G401 (cell line): Measurements from ENCODE around the gene AMBP. TPM values are rescaled to one million over a fixed set of nuclear protein-coding genes. Genes with fewer than 3 reads are reported as not detected.

Experiments used
- DNase-seq: peaks from one replicate; pipeline ENCODE4 v3.0.0-alpha.2; 2015; ENCODE audit warnings: low spot score
- in situ Hi-C: cut with HindIII; loops from 2 replicates; pipeline ENCODE4 v1.10.0; 2016; ENCODE audit warnings: low sequenced_read_pairs, mixed read lengths
- total RNA-seq: library from RNA; depleted of rRNA; stranded (reverse); fragments of >200 nt; shearing (Covaris generic); gene quantifications from 2 replicates; pipeline ENCODE4 v1.2.3, GENCODE V29; 2014

AMBP gene
- total RNA-seq, 1 experiment from 2014 or later, result not detected

DNA sequence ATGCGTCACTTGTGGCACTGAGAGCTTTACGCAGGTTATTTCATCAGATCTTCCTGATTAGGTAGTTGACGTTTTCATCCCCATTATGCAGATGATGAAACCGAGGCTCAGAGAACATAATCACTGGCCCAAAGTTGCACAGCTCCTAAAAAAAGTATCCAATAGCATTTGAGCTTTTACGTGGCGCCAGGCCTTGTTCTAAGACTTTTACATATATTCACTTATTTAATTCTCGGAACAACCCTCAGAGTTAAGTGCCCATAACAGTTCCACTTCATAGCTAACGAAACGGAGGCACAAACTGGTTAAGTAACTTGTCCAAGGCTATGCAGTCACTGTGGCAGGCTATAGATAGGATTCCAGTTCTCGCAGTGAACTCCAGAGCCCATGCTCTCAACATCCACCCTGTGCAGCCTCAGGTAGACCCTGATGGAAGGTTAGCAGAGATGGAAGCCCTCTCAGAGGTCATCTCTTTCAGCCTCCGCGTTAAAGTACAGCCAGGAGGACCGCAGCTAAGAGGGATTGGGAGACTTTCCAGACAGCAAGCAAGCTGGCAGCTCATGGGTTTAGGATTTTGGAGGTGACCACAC, 39.3 kb downstream of the AMBP start:
- in situ Hi-C loops, result no loop called here
- no peak for DNase-seq

DNA sequence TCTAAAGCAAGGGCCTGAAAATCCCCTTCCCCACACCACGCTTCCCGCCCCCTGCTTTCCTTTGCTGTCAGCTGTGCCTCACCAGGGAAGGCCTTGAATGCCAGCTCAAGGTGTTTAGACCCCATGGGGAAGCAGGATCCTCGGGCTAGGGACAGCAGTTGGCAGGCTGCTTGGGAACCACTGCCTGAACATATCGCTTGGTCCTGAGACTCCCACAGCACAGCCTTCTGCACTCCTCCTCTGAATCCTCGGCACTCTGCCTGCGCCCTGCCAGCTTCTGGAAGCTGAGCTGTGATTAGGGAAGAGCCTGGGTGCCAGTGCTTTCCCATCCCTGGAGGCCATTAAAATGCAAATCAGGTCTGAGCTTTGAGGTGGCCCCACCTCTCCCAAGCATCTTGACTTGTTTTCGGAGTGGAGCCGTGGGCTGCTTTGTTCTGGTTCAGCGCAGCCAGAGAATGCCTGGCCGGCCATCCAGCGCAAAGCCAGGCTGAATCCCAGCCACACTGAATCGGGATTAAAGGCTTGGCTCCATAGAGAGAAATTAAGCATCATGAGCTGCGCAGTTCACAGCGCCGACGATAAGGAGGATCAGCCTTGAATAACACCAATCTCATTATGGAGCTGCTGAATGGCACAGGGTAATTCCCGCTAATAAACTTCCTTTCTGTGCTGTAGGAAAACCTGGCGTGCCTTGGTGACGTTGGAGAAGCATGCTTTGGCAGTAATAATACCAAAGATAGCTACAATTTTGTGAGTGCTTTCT, 40.0 kb downstream of the AMBP start:
- in situ Hi-C loops, result no loop called here
- DNase-seq, result peak; percentile 81

DNA sequence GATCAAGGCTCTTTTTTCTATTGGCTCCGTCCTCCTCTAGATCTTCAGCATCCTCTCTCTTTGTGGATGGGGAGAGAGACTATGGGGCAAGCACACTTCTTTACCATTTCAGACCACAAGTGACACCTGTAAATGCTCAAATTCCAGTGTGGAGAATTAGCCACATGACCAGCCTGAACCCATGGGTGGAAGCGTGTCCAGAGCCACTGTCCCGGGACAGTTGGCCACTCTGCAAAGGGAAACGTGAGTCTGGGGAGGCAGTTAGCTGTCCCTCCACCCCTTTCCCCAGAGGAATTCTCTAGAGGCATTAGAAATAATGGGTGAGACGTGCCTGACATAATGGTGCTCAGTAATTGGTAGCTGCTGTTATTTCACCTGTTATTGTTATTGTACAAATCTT, 40.9 kb downstream of the AMBP start:
- in situ Hi-C loops, result no loop called here
- DNase-seq, result no peak

DNA sequence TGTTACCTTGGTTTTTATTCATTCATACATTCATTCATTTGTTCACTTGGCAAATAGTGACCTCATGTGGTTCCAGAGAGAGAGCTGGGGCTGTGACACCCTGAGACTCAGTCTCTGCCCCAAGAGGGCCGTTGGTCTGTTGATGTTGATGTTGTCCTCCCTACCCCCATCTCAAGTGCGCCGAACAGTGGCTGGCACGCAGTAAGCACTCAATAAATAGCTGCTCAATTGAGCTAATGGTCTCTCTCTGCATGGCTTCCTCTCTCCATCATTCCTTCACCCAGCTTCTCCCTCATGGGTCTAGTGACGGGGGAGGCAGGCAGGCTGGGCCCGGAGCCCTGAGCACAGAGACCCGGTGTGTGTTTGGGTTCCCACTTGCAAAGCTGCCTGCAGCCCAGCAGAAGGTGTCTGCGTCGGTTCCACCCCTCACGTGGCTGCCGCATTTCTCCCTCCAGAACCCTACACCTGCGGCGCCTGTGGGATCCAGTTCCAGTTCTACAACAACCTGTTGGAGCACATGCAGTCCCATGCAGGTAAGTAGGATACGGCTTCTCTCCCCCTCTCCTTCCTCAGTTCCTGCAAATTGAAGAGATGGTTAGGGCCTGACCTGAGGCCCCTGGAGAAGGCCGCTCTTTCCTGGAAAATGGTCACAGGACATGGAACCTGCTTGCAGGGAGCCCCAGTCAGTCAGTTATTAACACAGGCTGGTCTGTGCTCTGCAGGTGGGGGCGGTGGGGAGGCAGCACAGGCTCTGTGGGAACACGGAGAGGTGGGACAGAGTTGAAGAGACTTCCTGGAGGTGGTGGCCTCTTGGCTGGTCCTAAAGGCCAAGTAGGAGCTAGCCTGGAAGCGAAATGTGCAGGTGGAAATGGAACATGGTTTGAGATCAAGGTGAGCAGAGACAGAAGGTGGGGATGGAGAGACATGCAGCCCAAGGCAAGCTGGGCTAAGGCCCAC, 42.0 kb downstream of the AMBP start:
- in situ Hi-C loops, result no loop called here
- DNase-seq, result no peak

DNA sequence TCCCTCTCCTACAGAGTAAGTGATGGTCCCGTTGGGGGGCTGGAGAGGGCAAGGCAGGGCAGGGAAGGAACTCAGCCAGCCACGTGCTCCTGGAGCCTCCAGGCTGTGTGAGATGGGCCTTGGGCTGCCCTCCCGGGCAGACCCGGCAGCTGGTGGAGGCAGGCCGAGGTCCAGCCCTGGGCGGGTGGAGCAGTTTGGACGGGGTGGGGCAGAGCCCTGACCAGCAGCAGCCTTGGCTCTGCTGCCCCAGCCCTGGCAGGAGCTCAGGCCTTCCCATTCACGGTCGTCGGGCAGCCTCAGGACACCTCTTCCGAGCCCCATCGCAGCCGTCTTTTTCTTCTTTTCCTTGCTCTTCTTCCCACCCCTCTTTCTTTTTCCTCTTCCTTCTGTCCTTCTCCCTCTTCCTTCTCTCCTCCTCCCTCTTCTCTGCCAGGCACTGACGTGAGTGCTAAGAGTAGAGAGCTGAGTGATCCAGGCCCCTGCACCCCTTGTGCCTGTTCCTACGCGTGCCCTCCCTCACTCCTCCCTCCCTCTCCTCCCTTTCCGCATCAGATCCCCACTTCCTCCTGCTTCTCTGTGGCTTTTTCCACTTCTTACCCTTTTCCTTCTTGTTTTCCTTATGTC, 42.8 kb downstream of the AMBP start:
- in situ Hi-C loops, result no loop called here
- DNase-seq, result peak; percentile 35

DNA sequence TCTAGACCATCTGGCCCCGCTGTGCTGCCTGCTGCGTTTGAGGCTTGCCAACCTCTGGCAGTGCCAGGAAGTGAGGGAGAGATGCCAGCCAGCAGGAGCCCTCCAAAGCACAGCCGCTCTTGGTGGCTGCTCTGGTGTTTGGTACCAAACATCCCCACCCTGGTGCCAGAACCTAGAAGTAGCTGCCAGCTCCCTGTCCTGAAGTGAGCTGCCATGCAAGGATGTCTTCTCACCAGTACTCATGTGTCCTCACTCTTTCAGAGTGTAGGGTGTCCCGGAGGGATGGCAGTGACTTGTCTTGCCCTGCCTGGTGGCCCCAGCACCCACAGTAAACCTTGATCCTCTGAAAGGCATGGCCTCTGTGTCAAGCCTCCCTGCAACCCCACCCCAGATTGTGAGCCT, 43.4 kb downstream of the AMBP start:
- in situ Hi-C loops, result no loop called here
- peak; percentile 78 for DNase-seq

DNA sequence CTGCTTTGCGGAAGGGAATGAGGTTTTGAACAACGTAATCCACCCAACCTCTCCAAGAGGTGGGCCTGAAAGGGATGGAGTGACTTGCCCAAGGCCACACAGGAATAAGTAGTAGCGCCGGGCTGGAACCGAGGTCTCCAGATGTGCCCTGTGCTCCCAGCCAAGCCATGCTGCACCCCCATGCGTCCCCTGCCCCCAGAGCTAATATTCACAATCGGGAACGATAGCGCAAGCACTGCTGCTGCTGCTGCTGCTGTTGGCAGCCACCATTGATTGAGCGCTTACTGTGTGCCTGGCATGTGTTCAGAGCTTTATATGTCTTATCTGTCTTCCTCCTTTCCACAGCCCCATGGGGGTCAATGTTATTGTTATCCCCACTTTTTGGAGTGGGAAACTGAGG, 43.9 kb downstream of the AMBP start:
- peak; percentile 21 for DNase-seq
- in situ Hi-C loops, result no loop called here

DNA sequence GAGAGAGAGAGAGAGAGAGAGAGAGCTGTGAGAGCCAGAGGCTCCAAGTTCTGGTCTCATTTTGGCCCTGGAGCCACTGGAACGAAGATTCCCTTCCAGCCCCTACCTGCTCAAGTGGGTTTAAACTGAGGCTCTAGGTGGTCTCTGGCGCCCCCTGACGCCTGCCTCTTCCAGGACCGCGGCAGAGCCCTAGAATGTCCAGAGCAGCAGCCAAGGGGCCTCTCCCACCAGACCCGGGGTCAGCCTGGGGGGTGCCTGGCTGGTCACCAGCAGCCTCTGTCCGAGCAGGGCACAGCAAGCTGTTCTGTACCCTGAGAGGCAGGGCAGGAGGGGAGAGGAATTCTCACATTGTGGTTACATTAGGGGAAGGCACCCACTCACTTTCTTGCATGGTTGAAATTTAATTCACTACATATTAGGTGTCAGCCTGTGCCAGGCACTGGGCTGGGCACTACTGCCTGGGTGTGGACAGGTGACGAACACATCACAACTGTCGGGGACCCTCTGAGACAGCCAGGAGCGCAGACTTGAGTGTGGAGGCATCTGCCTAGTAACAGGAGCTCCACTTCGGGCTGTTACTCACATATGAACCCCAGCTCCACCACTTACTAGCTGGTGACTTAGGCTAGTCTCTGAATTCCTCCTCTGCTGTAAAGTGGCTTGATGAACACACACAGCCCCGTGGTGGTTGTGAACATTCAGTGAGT, 44.5 kb downstream of the AMBP start:
- in situ Hi-C loops, result no loop called here
- DNase-seq, result peak; percentile 32

DNA sequence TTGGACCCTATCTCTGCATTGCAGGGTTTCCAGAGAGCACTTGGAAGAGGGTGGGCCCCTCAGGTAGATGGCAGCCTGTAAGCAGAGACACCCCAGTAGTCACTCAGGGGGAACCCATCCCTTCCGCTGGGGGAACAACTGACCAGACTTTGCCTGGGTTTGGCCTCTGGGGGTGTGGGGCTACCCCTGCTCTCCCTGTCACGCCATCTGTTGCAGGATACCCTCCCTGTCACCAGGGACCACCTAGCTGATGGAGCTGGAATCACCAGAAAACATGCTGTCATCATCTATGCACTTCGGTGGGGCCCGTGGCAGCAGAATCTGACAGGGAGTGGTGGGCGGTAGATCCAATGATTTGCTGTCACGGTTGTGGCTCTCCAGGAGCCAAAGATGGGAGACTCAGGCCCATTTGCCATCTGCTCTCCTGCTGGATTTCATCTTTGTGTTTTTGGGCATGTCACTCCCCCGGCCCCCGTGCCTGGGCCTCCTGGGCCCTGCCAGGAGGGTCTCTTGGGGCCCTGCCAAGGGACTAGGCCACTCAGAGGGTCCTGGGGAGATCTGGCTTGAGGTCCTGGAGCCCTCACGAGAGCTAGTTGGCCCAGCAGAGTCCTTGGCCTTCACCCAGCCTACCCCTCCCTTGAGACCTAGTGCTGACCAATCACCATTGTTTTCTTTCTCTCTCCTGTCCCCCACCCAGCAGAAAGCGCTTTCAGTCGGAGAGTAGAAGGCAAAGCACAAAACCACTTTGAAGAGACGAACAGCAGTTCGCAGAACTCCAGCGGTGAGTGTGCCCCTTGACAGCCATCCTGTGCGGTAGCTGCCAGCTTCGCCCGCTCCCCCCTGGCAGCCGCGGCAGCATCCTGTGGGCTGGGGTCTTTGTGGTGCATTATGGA, 45.9 kb downstream of the AMBP start:
- no peak for DNase-seq
- in situ Hi-C loops, result no loop called here

DNA sequence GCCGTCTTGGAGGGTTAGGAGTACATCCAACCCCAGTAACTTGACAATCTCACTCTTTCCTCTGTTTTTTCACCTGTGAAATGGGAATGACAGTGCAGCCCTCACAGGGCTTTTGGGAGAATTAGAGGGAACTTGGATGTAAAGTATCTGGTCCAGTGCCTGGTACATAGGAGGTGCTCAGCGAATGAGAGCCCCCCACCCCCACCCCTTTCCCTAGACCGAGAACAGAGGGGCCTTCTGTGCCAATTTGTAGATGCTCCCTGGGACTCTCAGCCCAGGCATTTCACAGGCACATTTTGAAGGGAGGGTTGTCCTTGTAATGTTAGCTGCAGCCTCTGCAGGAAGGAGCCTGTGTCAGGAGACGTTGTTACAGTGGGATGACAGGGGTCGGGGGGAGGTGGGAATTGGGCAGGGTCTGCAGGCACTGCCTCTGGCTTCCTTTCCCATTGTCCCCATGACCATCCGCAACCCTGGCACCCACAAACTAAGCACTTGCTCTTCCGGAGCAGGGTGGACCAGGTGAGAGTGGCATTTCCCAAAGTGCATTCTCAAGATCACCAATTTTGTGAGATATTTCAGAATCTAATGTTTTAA, 47.0 kb downstream of the AMBP start:
- no peak for DNase-seq
- in situ Hi-C loops, result no loop called here

DNA sequence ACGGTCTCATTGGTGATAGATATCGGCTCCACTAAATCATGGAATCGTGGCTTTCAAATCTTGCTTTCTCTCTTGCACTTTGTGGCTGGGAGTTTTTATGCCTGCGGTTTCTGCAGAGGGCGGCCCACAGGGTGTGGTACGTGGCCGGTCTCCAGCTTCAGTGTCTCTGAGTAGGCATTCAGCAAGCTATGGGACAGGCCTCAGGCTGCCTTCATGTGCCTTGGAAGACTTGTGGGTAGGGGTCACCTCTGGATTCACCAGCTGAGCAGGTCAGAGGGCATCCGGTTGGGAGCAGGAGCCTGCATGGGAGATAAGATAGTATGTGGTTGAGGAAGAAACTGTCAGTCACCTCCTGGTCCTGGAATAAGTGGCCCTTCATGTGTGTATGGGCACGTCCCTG, 47.7 kb downstream of the AMBP start:
- DNase-seq, result no peak
- in situ Hi-C loops, result no loop called here

DNA sequence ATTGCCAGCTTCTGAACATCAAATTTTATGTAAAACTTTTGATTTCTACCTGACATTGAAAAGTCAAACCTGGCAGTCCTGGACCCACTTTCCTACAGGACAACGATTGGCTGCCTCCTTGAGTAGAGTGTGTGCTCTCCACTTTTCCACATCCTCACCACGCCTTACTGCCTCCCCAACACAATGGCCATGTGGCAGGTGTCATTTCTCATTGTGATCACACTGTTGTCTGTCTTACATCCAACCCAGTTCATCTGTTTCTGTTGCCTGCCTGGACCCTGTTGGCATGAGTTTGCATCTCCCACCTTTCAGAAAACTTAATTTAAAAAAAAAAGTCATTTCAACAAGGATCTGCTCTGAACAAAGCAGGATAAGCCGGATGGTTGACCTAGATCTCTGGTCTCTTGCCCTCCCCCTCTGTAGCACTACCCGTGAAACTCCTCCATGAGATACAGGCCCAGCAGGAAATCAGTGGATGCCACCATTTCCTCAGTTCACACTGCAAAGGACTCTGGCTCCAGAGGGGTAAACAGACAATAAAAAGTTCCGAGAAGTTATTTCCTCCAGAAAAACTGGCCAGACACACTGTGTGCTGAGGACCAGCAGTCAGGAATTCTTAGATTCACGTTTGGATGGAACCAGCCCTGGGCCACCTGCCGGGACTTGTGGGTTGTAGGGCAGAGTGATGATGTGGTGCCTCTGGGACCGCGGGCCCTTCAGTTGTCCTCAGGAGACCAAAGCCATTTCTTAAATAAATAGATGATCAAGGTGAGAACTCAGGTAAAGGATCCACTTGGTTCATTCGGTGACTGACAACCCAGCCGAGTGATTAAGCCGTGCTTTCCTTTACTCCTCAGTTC, 48.6 kb downstream of the AMBP start:
- in situ Hi-C loops, result no loop called here
- no peak for DNase-seq

DNA sequence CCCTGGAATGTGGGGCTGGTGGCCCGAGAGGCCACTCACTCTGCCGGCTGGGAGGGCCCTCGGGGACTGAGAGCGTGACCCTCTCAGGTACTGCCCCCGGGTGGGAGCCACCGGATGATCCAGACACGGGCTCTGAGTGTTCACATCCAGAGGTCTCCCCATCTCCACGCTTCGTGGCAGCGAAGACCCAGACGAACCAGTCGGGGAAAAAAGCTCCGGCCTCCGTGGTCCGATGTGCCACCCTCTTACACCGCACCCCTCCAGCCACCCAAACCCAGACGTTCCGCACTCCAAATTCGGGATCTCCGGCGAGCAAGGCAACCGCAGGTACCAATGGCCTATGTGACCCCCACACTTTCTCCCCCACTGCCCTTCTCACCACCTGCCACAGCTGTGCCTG, 49.5 kb downstream of the AMBP start:
- DNase-seq, result no peak
- in situ Hi-C loops, result no loop called here

DNA sequence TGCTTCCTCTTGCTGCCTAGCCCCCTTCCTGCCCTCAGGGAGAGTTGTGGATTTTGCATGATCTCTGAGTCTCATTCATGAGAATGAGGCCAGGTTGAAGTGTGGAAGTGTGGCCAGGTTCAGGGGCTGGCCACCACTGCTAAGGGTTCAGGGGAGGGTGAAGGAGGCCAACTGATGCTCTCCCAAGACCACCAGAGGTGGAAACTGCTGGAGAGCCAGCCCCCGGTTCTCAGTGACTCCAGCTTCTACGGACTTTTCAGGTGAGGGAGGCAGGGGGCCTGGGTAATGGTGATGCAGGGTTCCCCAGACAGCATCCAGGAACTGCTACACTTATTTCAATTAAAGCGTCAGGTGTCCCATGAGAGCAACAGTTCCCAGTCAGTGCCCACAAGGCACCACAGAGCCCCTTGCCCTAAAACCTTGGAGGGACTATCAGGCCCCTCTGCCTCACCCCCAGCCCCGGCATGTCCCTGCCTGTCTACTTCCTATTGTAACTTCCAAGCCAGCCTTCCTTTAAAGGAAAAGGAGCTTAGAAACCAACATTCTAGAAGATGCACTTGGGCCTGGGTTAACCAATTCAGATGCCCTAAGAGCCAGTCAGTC, 50.1 kb downstream of the AMBP start:
- in situ Hi-C loops, result no loop called here
- no peak for DNase-seq

DNA sequence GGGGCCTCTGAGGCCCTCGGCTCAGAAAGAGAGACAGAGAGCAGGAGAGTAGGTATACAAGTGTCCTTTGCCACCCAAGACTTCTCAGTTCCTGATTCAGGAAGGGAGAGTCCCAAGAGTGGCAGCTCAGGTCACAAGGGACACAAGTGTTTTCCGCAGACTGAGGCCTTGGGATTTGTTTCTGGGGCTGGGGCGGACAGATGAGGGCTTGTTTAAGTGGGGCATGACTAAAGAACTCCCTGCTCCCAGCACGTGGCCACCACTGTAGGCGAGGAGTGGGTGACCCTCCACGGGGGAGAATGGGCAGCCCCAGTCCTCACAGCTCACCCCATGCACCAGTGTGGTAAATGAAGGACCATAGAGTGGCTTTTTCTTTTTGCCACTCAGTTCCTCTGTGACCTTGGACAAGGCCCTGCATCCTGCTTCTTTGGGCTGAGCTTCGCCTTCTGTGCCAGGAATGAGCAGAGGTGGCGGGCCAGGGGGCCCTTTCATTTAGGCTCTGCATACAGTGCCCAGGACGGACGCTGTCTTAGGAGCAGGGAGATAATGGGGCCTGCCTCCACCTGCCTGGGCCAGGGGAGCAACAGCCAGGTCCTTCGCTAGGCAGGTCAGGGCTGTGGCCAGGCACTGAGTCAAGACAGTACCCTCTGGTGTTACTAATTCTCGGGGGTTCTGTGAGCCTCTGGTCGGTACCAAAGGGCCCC, 50.8 kb downstream of the AMBP start:
- in situ Hi-C loops, result no loop called here
- DNase-seq, result no peak

DNA sequence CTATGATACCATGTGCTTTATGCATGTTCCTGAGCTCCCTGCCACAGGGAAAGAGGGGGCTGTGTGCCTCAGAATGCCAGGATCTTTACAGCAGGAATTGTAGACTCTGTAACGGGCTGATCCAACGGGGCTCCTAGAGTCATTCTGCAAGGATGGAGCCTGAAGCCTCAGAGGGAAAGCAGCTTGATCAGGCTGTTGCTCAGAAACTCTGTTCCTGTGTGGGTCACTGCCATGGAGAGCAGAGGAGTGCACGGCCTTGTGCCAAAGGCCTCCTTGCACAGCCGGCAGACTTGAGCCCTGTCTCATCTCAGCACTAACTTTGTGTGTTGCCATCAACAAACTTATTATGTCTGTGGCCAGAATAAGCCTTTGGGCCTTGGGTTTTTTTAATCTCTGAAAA, 51.8 kb downstream of the AMBP start:
- in situ Hi-C loops, result no loop called here
- no peak for DNase-seq
